ENCODE measurements around the gene RPS21.

RPS21 gene

DNA sequence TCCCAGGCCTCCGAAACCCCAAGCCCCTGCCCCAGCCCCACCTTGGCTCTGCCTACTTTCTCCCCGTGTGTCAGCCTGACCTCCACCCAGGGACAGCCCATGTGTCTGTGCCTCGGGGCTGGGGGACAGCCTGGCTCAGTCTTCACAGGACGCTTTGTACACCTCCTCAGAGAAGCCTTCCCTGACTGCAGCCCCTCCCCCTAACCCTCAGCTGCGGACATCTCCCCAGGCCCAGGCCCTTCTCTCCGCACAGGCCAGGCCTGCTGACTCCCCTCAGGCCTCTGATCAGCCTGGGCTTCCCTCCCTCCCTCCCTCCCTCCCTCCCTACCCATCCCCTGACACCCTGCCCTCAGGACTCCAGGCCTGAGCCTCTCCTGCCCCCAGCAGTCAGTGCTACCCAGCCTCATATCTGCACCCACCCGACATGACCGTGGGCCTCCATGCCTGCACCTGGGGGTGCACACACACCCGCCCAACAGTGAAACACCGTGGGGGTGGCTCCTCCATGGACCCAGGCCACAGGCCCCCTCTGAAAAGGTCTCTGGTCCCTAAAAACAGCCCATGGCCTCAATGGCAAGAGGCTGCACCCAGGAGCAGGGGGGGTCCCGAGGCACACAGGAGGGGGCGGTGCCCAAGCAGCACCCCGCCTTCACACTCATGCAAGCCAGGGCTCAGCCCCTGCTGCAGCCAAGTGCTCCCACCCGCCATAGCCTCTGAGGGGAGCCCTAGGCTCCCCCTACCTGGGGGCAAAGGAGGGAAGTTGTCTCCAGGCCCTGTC lies 32.7 kb upstream of the RPS21 start:
- no peak for DNase-seq (ENCODE audit: low spot score)

- DNase-seq (ENCODE audit: low spot score): no peak
These were observed 32.0 kb upstream of the RPS21 start for GRCh38 chr20:62354811-62355341.

DNA sequence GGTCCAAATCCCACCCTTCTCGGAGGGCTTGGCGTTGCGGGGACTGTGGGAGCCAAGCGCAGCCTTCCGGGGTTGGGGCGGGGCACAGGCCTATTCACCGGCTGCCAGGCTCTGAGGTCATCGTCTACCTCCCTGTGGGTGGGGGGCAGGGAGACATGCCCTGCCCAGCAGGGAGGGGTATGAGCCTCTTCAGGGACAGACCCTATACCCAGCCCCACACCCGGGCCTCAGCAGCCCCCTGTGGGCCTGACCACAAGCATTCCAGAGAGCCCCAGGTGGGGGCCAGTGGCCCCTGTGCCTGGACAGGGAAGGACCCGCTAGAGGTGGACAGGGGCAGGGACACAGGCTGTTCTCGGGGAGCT lies 31.4 kb upstream of the RPS21 start:
- no peak for DNase-seq (ENCODE audit: low spot score)

DNA sequence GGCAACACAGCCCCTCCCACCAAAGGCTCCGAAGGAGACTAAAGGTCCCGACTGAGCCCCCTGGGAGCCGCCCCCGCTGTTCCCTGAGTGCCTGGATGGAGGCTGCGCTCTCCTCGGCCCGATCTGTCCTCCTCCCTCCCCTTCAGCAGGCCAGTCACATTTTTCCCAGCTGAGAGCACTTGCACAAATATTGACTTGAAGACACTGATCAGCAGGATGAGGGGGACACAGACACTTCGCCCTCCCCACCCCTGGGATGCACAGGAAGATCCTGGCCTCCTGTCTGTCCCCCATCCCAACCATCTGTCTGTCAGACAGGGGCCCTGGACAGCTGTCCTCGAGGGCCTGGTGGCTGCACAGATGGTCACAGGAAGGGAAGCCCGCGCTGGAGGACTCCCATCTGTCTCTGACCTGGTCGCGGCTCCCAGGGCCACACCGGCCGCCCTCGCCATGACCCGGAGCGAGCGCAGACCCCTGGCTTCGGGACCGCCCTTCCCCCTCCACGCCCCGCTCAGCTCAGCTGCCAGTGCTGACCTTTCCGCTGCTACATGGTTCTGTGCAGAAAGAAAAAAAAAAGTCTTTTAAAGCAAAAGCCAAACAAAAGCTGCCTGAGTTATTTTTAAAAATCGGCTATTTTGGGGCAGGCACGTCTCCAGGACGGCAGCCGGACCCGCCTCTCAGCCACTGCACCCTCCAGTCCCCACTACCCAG lies 30.9 kb upstream of the RPS21 start:
- DNase-seq (ENCODE audit: low spot score): peak; percentile 70

DNA sequence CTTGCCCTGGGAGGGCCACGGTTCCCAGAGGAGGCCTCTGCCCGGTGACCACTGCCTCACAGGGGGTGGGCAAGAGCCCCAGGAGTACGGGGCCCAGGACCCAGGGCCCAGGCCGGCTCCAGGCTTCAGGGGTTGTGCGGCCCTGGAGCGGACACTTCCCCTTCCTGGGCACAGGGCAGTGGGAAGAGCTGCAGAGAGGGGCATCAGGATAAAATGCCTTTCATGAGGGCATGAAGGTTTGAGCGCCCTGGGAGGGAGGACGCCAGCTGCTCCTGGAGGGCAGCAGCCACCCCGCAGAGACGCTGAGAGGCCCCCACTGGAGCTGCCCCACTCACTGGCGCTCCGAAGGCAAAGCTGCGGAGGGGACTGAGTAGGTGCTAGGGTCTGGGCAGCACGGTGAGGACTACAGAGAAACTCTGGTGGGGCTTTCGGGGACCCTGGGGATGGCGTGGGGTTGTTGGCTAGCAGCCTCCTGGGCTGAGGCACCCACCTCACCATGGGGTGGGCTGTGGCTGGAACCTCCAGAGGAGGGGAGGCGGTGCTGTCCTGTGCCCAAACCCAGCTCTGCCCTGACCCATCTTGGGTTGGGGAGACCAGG lies 30.2 kb upstream of the RPS21 start:
- DNase-seq (ENCODE audit: low spot score): no peak

DNA sequence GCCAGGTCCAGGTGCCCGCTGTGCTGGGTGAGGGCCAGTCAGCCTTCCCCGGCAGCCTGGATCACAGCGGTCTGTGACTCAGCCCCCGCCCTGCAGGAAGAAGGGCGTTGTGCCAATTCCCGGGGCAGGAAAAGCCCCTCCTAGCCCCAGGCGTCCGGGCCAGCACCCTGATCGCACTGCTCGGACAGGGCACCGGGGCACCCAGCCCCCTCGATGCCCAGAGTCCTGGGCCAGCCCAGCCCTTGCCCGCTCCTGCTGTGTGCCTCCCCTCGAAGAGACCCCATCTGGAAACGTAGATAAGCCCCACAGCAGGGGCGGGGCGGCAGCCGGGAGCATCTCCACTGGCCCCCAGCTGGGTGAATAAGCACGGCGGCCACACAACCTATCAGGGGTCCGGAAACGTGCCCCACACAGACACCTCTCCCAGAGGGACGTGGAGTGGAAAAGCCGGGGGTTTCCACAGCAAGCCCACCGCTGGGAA lies 29.7 kb upstream of the RPS21 start:
- peak; percentile 72 for DNase-seq (ENCODE audit: low spot score)

- no peak for DNase-seq (ENCODE audit: low spot score)
These were observed 29.2 kb upstream of the RPS21 start for GRCh38 chr20:62357681-62358080.

- no peak for DNase-seq (ENCODE audit: low spot score)
These were observed 28.5 kb upstream of the RPS21 start for GRCh38 chr20:62358171-62359042.

DNA sequence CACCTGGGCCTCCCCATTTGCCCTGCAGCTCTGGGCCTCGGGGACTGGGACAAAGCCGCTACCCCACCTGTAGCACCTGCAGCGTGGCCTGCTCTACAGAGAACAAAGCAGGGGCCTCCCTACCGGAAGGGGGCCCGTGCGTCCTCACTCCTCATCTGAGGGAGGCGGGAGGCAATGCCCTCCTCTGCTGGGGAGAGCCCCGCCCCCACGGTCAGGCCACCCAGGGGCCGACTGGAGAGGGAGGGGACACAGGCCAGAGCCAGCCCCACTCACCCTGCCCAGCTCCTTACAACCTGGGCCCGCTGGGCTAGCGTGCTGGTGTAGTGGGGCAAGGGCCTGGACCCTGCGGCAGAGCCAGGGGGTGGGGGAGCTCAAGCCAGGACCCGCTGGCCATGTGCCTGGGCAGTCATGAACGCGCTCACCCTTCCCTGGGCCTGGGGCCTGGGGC lies 27.8 kb upstream of the RPS21 start:
- no peak for DNase-seq (ENCODE audit: low spot score)

DNA sequence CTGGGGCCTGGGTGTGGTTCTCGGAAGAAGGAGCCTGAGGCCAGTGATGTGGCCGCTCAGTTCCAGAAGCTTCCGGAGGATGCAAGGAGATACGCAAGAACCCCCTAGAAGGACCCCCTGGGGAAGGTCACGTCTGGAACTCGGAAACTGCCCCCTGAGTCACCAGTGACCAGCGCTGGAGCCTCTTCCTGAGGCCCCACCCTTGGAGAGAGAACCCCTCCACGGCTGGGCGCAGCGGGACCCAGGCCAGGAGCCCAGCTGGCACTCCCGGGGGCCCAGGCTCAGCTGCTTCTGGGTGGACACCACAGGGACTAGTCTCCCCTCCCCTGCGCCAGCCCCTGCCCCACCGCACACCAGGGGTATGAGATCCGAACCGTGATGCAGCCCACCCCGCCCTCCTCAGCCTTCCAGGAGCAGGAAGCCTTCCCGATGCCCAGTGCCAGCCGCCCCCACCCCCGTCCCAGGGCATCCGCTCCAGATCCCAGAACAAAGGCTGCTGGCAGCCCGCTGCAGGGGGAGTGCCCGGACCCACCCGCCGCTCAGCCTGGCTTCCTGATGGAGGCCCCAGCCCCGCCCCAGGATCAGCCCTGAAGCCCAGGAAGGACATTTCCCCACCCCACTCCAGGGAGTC lies 27.3 kb upstream of the RPS21 start:
- DNase-seq (ENCODE audit: low spot score): no peak

DNA sequence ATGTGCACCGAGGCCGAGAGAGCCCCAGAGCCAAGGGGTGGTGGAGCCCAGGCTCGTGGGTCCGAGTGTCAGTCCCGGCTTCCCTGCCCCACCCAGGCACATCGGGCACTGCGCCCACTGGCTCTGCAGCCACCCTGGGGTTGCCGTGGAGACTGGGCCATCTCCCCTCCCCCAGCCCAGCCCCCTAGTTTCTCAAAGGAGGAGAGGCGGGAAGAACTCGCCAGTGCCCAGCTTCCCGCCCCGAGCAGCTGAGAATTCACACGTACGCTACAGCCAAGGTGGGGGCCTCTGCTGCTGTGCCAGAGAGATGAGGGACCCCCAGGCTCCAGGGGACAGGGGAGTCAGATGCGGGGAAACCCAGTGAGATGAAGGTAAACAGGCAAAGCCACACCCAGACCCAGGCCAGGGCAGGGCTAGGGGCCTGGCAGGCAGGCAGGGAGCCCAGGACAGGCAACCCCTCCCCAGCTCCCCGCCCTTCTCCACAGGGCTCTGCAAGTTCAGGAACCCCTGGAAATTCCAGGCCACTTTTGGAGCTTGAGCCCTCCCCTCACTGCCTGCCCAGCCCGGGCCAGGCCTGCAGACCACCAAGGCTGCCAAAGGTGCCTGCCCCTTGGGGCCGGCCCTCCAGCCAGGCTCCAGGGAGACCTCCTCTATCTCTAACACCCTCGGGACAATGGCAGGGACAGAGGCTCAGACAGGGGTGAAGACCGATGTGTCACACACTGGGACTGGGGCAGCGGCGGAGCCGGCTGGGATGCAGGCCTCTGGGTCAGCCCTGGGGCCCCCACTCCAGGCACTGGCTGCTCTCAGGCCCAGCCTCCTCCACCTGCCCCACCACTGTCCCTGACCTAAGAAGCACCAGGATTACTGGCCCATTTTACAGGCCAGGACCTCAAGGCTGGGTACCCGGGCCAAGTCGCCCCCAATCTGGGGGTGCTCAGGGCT lies 25.8 kb upstream of the RPS21 start:
- no peak for DNase-seq (ENCODE audit: low spot score)

DNA sequence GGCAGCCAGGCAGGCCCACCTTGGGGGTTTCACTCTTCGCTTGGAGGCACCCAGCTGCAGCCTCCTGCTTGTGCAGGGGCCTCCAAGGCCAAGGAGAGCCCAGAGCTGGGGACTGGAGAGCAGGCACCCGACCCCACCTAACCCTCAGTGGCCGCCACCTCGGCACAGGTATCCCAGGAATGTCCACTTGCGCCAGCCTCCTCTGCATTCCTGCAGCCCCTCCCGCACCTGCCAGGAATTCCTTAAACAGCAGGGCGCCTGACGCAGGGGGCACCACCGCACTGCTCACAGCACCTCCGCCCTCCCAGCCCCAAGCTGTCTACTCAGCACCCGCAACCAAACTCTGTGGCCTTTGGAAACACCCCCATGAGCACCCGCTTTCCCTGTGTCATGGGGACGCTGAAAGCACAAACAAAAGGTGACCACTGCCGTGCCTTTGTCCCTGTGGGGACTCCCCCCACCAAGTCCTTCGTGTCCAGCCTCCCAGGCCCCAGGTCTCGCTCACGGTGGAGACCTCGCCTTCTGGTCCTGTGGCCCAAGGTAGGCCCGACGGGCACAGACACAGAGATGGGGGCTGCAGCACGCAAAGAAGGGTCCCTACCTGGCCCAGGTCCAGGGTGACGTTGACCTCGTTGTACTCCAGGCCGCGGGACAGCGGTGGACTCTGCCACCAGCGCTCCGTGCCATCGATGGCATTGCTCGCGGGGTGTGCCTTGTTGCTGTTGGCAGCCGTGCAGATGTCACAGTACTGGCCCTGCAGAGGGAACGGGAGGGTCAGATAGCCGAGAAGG lies 24.9 kb upstream of the RPS21 start:
- DNase-seq (ENCODE audit: low spot score): no peak

DNA sequence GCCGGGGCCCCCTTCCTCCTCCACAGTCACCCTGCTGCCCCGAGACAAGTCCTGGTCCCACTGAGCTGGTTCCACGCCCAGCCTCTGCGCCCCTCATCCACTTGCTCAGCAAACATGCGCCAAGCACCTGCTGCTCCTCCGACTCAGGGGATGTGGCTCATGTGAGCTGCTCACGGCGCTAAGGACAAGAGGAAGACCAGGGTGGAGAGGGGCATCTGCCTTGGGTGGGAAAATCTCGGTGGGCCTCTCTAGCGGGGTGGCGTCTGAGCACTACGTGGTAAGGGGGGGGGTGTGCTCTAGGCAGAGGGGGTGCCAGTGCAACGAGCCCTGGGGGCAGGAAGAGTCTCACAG lies 24.3 kb upstream of the RPS21 start:
- no peak for DNase-seq (ENCODE audit: low spot score)

- DNase-seq (ENCODE audit: low spot score): peak; percentile 58
These were observed 23.6 kb upstream of the RPS21 start for GRCh38 chr20:62362991-62363919.

DNA sequence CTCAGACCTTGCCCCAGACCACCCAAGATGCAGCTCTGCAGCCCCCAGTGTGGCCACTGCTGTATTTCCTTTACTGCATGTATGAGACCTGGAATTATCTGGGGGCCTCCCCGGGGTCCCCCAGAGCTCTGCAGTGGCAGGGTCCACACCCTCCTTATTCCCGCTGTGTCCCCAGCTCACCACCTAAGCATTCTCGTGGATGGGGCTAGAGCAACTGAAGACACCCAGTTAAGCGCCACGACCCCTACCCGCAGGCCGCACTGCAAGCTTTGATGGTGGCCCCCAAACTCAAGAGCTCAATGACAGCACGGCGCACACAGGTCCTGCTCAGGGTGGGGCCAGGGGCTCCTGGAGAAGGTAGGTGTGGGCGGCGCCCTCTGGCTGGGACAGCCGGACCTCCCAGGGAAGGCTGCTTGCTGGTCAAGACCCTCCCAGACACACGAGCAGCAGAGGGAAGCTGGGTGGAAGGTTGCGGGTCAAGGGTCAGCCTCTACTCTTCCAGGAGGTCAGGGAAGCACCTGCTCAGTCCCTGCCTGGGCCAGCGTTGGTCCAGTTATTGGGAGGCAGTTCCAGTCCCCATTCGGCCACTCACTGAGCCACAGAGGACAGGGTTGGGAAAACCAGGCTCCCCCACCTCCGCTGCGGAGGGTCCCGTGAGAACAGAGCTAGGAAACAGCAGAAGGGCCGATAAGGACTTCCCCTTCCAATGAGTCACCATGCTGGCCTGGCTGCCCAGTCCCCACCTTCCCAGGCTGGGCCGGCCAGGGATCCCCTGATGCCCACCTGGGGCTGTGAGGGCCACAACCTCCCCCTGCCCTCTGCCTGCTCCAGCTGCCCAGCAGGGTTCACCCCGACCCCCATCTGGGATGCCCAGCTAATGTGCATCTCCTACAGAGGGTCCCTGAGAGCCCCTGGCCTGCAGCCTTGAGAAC lies 22.7 kb upstream of the RPS21 start:
- DNase-seq (ENCODE audit: low spot score): no peak

GRCh38 chr20:62364911-62365736 lies 21.8 kb upstream of the RPS21 start:
- DNase-seq (ENCODE audit: low spot score): peak; percentile 37
